ENCODE results near the gene POLRMT. TPM values are rescaled to one million over a fixed set of nuclear protein-coding genes. Genes with fewer than 3 reads are reported as not detected.

The POLRMT gene
- total RNA-seq (82.6 and 121 TPM in 2 replicates), polyA plus RNA-seq (103 and 120 TPM in 2 replicates)

DNA sequence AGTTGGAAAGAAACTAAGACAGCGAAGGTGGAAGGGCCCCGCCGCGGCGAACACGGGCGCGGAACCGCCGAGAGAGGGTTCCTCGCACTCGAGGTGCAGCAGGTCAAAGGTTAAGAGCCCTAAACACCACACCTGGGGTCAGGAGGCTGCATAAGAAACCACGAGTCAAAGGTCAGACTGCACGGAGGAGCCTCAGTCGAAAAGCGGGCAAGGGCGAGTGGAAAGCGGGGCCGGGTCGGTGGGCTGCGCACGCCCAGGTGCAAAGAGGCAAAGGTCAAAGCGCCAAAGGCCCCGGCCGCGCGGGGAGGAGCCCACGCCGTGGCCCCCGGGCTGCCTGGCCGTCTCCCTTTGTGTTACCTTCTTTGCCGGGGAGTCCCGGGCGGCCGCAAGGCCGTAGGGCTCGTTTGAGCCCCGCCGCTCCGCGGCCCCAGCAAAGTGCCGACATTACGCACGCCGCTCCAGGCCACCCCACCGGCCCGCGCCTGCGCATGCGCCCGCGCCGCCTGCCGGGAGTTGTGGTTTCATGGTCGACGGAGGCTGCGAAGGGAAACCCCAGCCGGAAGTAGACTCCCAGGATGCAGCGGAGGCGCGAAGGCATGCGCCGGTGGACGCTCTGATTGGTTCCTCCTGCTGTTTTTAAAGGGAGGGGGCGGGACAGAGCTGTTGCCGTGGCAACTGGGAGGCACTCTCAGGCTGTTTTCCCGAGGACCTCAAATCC is at the start of gene POLRMT:
Gene POLRMT (minus strand): TSS at position 470 of the 718 bp plus-strand sequence. CDS start 25 bp downstream, at position 445.
- Histone ChIP-seq H3K4me1 (ENCODE audit: low read depth) (peaks cover 4% of the 10 kb centered on the region), H3K9me3 (ENCODE audit: low read depth) (no peaks in the 10 kb centered on the region), H3K27me3 (peaks cover 4% of the 10 kb centered on the region), H3K36me3 (peaks cover 5% of the 10 kb centered on the region), H3K27ac (peak within 1 kb of the TSS; percentile 41), H3K4me3 (peak within 1 kb of the TSS; percentile 97)
- peak; percentile 99 for DNase-seq (ENCODE audit: low read depth in 1 of 2, low spot score in 1 of 2)
- TF ChIP-seq, protein P1, sequence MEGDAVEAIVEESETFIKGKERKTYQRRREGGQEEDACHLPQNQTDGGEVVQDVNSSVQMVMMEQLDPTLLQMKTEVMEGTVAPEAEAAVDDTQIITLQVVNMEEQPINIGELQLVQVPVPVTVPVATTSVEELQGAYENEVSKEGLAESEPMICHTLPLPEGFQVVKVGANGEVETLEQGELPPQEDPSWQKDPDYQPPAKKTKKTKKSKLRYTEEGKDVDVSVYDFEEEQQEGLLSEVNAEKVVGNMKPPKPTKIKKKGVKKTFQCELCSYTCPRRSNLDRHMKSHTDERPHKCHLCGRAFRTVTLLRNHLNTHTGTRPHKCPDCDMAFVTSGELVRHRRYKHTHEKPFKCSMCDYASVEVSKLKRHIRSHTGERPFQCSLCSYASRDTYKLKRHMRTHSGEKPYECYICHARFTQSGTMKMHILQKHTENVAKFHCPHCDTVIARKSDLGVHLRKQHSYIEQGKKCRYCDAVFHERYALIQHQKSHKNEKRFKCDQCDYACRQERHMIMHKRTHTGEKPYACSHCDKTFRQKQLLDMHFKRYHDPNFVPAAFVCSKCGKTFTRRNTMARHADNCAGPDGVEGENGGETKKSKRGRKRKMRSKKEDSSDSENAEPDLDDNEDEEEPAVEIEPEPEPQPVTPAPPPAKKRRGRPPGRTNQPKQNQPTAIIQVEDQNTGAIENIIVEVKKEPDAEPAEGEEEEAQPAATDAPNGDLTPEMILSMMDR (IDR thresholded peaks at IDR 0.05; ENCODE audit: low read depth, low read length), result no peak

DNA sequence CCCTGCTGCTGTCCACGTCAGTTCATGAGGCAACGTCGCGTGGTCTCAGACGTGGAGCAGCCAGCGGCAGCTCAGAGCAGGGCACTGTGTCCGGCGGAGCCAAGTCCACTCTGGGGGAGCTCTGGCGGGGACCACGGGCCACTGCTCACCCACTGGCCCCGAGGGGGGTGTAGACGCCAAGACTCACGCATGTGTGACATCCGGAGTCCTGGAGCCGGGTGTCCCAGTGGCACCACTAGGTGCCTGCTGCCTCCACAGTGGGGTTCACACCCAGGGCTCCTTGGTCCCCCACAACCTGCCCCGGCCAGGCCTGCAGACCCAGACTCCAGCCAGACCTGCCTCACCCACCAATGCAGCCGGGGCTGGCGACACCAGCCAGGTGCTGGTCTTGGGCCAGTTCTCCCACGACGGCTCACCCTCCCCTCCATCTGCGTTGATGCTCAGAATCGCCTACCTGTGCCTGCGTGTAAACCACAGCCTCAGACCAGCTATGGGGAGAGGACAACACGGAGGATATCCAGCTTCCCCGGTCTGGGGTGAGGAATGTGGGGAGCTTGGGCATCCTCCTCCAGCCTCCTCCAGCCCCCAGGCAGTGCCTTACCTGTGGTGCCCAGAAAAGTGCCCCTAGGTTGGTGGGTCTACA is 49.5 kb upstream of the POLRMT start:
- Histone ChIP-seq H3K9me3 (ENCODE audit: low read depth) (no peaks in the 10 kb centered on the region), H3K27ac (peak overlapping the region; percentile 17), H3K4me1 (ENCODE audit: low read depth) (no peaks in the 10 kb centered on the region), H3K27me3 (no peaks in the 10 kb centered on the region), H3K4me3 (no peak overlapping the region), H3K36me3 (no peaks in the 10 kb centered on the region)
- TF ChIP-seq, protein P1 (IDR thresholded peaks at IDR 0.05; ENCODE audit: low read depth, low read length), result no peak
- DNase-seq (ENCODE audit: low read depth in 1 of 2, low spot score in 1 of 2), result no peak

DNA sequence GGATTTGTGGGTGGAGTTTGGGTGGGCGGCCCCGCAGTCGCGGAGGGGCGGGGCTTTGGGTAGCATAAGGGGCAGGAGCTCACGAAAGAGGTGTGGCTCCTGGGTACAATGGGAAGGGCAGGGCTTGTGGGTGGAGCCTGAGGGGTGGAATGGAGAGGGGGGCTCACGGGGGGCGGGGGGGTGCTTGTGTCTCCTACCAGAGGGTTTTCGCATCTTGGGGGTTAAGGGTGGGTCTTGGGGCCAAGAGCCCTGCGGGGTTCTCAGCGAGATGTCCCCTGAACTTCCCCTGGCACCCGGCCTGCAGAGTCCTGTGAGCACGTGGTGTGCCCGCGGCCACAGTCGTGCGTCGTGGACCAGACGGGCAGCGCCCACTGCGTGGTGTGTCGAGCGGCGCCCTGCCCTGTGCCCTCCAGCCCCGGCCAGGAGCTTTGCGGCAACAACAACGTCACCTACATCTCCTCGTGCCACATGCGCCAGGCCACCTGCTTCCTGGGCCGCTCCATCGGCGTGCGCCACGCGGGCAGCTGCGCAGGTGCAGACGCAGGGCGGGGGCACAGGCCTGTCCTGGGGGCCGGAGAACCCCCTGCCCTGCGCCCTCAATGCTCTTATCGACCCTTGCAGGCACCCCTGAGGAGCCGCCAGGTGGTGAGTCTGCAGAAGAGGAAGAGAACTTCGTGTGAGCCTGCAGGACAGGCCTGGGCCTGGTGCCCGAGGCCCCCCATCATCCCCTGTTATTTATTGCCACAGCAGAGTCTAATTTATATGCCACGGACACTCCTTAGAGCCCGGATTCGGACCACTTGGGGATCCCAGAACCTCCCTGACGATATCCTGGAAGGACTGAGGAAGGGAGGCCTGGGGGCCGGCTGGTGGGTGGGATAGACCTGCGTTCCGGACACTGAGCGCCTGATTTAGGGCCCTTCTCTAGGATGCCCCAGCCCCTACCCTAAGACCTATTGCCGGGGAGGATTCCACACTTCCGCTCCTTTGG is 48.0 kb upstream of the POLRMT start:
- Histone ChIP-seq H3K4me1 (ENCODE audit: low read depth) (no peaks in the 10 kb centered on the region), H3K27me3 (no peaks in the 10 kb centered on the region), H3K9me3 (ENCODE audit: low read depth) (no peaks in the 10 kb centered on the region), H3K36me3 (no peaks in the 10 kb centered on the region), H3K4me3 (peak overlapping the region; percentile 50), H3K27ac (peak overlapping the region; percentile 93)
- DNase-seq (ENCODE audit: low read depth in 1 of 2, low spot score in 1 of 2), result no peak
- TF ChIP-seq, protein P1 (IDR thresholded peaks at IDR 0.05; ENCODE audit: low read depth, low read length), result no peak

DNA sequence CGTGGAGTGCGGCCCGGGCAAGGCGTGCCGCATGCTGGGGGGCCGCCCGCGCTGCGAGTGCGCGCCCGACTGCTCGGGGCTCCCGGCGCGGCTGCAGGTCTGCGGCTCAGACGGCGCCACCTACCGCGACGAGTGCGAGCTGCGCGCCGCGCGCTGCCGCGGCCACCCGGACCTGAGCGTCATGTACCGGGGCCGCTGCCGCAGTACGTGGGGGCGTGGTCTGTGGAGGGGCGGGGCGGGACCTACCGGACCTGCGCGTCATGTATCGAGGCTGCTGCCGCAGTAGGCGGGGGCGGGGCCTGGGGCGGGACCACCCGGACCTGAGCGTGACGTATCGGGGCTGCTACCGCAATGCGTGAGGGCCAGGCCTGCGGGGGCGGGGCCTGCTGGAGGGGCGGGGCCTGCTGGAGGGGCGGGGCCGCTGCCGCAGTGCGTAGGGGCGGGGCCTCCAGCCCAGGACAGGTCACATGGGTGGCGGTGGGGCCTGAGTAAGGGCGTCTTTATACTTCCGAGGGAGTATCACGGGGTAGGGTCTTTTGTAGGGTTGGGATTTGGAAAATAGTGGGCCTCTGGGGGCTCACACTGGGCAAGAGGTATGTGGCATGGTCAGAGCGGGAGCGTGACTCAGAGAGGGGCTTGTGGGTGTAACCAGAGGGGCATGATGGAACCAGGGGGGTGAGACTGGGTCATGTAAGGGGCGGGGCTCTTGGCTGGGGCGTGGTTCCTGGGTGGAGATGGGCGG is 47.1 kb upstream of the POLRMT start:
- Histone ChIP-seq H3K27me3 (no peaks in the 10 kb centered on the region), H3K27ac (peak overlapping the region; percentile 95), H3K36me3 (no peaks in the 10 kb centered on the region), H3K9me3 (ENCODE audit: low read depth) (no peaks in the 10 kb centered on the region), H3K4me1 (ENCODE audit: low read depth) (peaks cover 5% of the 10 kb centered on the region), H3K4me3 (peak overlapping the region; percentile 93)
- DNase-seq (ENCODE audit: low read depth in 1 of 2, low spot score in 1 of 2), result peak; percentile 98 to 99
- TF ChIP-seq, protein P1 (IDR thresholded peaks at IDR 0.05; ENCODE audit: low read depth, low read length), result peak; percentile 28
